ENCODE data around the gene MAP1LC3A. TPM values are rescaled to one million over a fixed set of nuclear protein-coding genes. Genes with fewer than 3 reads are reported as not detected.

Gene MAP1LC3A
- total RNA-seq, 1 experiment from 2014 or later, result 25.9 TPM

- TF ChIP-seq CTCF (conservative IDR thresholded peaks at IDR 0.05), result no peak
- no peak overlapping the region for H2BK120ac ChIP-seq (ENCODE audit: low read depth, low read length, poor library complexity, severe bottlenecking)
- no peak for DNase-seq
- no peak overlapping the region for H4K5ac ChIP-seq (ENCODE audit: insufficient read length, low read depth, low read length)
- no peak overlapping the region for H3K9ac ChIP-seq (ENCODE audit: extremely low read depth, insufficient read length, low read length)
- Mint-ChIP-seq H3K27me3 (ENCODE audit: low read depth) (no peaks in the 10 kb centered on the region; the same call in 1 of the 2 replicates), H3K9me3 (no peaks in the 10 kb centered on the region), H3K4me1 (no peaks in the 10 kb centered on the region), H3K36me3 (ENCODE audit: insufficient read depth in 1 of 3, low read depth in 3 of 3) (peaks cover 7 to 24% (median 12%) of the 10 kb centered on the region in 3 experiments; a peak in 6 of 7 replicates), H3K27ac (no peak overlapping the region), H3K4me3 (no peak overlapping the region)
- no peak overlapping the region for H3K23ac ChIP-seq (ENCODE audit: insufficient read length, low read depth, low read length)
- no peak overlapping the region for H3K4me2 ChIP-seq (ENCODE audit: insufficient read depth, insufficient read length, low read length)
- H3K4me1 ChIP-seq (ENCODE audit: insufficient read depth, low read length), result no peaks in the 10 kb centered on the region
- no peaks in the 10 kb centered on the region for H3K9me3 ChIP-seq (ENCODE audit: control insufficient read depth, low read depth, low read length)
- no peak overlapping the region for H3K56ac ChIP-seq (ENCODE audit: insufficient read length, low read depth, low read length)
- H3K79me2 ChIP-seq (ENCODE audit: insufficient read depth, low read length), result no peaks in the 10 kb centered on the region
- H3K18ac ChIP-seq (ENCODE audit: insufficient read length, low read depth, low read length), result no peak overlapping the region
- WGBS (ENCODE audit: extremely low coverage, insufficient read length, low lambda C conversion rate), result no CpG with 5 or more reads among the region's 4 CpGs
- H2BK5ac ChIP-seq (ENCODE audit: insufficient read length, low read length), result no peak overlapping the region
- H2BK20ac ChIP-seq (ENCODE audit: low read depth, low read length, poor library complexity, severe bottlenecking), result no peak overlapping the region
- H2AFZ ChIP-seq (ENCODE audit: low read length), result no peak overlapping the region
- no peaks in the 10 kb centered on the region for H3K27me3 ChIP-seq (ENCODE audit: insufficient read depth, low read length)
- no peak overlapping the region for H3K14ac ChIP-seq (ENCODE audit: insufficient read depth, low read length)
- no peak overlapping the region for H2AK5ac ChIP-seq (ENCODE audit: insufficient read length, low read length)
- no peaks in the 10 kb centered on the region for H4K20me1 ChIP-seq (ENCODE audit: control insufficient read depth, insufficient read depth, insufficient read length)
- H3K79me1 ChIP-seq (ENCODE audit: insufficient read depth, low read depth, low read length, poor library complexity, severe bottlenecking), result no peaks in the 10 kb centered on the region
- no peak overlapping the region for H2BK15ac ChIP-seq (ENCODE audit: low read depth, low read length)
- H3K4ac ChIP-seq (ENCODE audit: low read depth, low read length), result no peak overlapping the region
- no peak overlapping the region for H3K27ac ChIP-seq (ENCODE audit: insufficient read length, low read depth, low read length)
- no peak overlapping the region for H2BK12ac ChIP-seq (ENCODE audit: insufficient read length, low read depth, low read length)
- H3T11ph ChIP-seq (ENCODE audit: low read length), result no peak overlapping the region
- no peak overlapping the region for H4K8ac ChIP-seq (replicated peaks; ENCODE audit: insufficient read length, low read depth, low read length)
- no peak overlapping the region for H4K91ac ChIP-seq (ENCODE audit: insufficient read length, low read depth, low read length)
- H3K23me2 ChIP-seq (ENCODE audit: insufficient read length, low read depth, low read length, poor library complexity, severe bottlenecking), result no peaks in the 10 kb centered on the region
These were observed 18.5 kb downstream of the MAP1LC3A start for GRCh38 chr20:34577061-34577460.
